Measurements from ENCODE around the gene SMYD3. TPM values are rescaled to one million over a fixed set of nuclear protein-coding genes. Genes with fewer than 3 reads are reported as not detected.

SMYD3 gene
- total and polyA plus RNA-seq, 2 of the 13 experiments (the other 11 are each of a cell fraction or from before 2014, with no cell fraction given), result 27.7 to 35.8 TPM

GRCh38 chr1:245901565-245901964 is 605.5 kb downstream of the SMYD3 start:
- POLR2A ChIA-PET, result no interaction called here
- no peak for DNase-seq (ENCODE audit: low spot score)
- no peaks in the 10 kb centered on the region for H4K20me1 ChIP-seq (ENCODE audit: insufficient read depth, low read length)

More at GRCh38 chr1:245901565-245901964, 605.5 kb downstream of the SMYD3 start:
- no peak for FAIRE-seq
- Histone ChIP-seq H3K4me1 (ENCODE audit: insufficient read depth, low read length) (no peaks in the 10 kb centered on the region), H3K27ac (ENCODE audit: extremely low read length, insufficient read depth, low read length) (no peak overlapping the region), H3K79me2 (ENCODE audit: insufficient read depth, low read length) (no peaks in the 10 kb centered on the region), H3K9ac (ENCODE audit: insufficient read depth, low read depth, low read length) (no peak overlapping the region), H3K4me3 (replicated peaks in 1 of 3; ENCODE audit: insufficient read depth in 1 of 3, low read depth in 2 of 3, low read length in 3 of 3) (no peak overlapping the region), H3K9me3 (ENCODE audit: low read length) (no peaks in the 10 kb centered on the region), H3K27me3 (ENCODE audit: control insufficient read depth in 1 of 2, insufficient read depth in 2 of 2, low read length in 2 of 2) (no peaks in the 10 kb centered on the region), H3K4me2 (ENCODE audit: low read depth, low read length) (no peak overlapping the region), H2AFZ (ENCODE audit: low read length) (no peak overlapping the region), H3K36me3 (replicated peaks in 1 of 2; ENCODE audit: control insufficient read depth in 1 of 2, insufficient read depth in 2 of 2, low read length in 2 of 2) (no peaks in the 10 kb centered on the region)
- ATAC-seq, result no peak
- TF ChIP-seq STAG1 (CRISPR knock-in tag; IDR thresholded peaks at IDR 0.05) (no peak), SALL2 (CRISPR knock-in tag; IDR thresholded peaks at IDR 0.05) (no peak), ZNF18 (CRISPR knock-in tag; IDR thresholded peaks at IDR 0.05; ENCODE audit: insufficient replicate concordance) (no peak), ZNF577 (CRISPR knock-in tag; IDR thresholded peaks at IDR 0.05; ENCODE audit: borderline replicate concordance, low read depth) (no peak), ZNF326 (CRISPR knock-in tag; IDR thresholded peaks at IDR 0.05; ENCODE audit: borderline replicate concordance) (no peak)
- TF ChIP-seq, protein P1, sequence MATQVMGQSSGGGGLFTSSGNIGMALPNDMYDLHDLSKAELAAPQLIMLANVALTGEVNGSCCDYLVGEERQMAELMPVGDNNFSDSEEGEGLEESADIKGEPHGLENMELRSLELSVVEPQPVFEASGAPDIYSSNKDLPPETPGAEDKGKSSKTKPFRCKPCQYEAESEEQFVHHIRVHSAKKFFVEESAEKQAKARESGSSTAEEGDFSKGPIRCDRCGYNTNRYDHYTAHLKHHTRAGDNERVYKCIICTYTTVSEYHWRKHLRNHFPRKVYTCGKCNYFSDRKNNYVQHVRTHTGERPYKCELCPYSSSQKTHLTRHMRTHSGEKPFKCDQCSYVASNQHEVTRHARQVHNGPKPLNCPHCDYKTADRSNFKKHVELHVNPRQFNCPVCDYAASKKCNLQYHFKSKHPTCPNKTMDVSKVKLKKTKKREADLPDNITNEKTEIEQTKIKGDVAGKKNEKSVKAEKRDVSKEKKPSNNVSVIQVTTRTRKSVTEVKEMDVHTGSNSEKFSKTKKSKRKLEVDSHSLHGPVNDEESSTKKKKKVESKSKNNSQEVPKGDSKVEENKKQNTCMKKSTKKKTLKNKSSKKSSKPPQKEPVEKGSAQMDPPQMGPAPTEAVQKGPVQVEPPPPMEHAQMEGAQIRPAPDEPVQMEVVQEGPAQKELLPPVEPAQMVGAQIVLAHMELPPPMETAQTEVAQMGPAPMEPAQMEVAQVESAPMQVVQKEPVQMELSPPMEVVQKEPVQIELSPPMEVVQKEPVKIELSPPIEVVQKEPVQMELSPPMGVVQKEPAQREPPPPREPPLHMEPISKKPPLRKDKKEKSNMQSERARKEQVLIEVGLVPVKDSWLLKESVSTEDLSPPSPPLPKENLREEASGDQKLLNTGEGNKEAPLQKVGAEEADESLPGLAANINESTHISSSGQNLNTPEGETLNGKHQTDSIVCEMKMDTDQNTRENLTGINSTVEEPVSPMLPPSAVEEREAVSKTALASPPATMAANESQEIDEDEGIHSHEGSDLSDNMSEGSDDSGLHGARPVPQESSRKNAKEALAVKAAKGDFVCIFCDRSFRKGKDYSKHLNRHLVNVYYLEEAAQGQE (IDR thresholded peaks at IDR 0.05; ENCODE audit: borderline replicate concordance in 1 of 2, low read depth in 1 of 2, low read length in 2 of 2), result no peak
- intact Hi-C loops (cut with micrococcal nuclease; ENCODE audit: unreplicated experiment) (no loop called here), in situ Hi-C loops (cut with HindIII; ENCODE audit: extremely low pct_ligation_motif_present, low pct_unique_long_range_greater_than_20kb) (no loop called here)
- CTCF ChIA-PET (ENCODE audit: low intra/inter-chr PET ratio, low total read pairs), result no interaction called here
- BruUV-seq (replicated peaks), result no TSS peak
- 100% methylated on average over 1 of the region's 1 CpG for WGBS (ENCODE audit: low lambda C conversion rate)
